NCI-H774 (cell line): ENCODE data around the gene VPS52.
A peak's percentile ranks its signal among the peaks of the same experiment; 100 is the strongest.

Source experiments
- DNase-seq: peaks from one replicate; lab custom pipeline; 2025; lab: John Stamatoyannopoulos, UW

Gene VPS52, protein sequence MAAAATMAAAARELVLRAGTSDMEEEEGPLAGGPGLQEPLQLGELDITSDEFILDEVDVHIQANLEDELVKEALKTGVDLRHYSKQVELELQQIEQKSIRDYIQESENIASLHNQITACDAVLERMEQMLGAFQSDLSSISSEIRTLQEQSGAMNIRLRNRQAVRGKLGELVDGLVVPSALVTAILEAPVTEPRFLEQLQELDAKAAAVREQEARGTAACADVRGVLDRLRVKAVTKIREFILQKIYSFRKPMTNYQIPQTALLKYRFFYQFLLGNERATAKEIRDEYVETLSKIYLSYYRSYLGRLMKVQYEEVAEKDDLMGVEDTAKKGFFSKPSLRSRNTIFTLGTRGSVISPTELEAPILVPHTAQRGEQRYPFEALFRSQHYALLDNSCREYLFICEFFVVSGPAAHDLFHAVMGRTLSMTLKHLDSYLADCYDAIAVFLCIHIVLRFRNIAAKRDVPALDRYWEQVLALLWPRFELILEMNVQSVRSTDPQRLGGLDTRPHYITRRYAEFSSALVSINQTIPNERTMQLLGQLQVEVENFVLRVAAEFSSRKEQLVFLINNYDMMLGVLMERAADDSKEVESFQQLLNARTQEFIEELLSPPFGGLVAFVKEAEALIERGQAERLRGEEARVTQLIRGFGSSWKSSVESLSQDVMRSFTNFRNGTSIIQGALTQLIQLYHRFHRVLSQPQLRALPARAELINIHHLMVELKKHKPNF

DNA sequence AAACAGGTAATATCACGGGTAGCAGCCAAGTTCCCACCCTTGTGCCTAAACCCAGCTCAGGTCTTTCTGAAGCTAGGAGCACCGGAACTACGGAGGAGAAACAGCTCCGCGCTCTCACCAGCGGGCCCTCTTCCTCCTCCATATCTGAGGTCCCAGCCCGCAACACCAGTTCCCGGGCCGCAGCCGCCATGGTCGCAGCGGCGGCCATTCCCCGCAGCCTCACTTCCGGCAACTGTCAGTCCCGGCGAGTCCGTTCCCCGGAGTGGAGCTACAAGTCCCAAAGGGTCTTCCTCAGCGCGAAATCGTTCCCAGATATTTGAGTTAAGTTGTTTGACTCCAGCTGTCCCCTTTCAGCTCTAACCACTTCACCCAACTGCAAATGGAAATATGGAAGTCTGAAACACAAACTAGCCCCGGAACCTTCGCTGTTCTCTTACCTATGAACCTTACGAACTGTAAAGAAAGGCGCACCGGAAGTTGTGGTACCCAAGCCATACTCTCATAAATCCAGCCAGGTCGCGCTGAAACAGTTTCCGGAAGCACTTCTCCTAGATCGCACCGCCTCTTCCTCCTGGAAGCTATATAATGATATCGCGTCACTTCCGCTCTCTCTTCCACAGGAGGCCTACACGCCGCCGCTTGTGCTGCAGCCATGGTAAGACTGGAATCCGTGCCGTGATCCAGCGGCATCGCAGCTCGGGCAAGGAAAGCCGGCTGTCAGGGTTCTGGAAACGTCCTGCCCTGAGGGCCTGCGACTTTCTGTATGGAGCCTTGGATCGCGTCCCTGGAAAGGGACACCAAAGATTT is at the start of gene VPS52, which contains the start of gene RPS18:
TSS of gene VPS52 (minus strand) at position 409 of the 807 bp plus-strand sequence. CDS start at position 208, 201 bp downstream.
TSS of gene RPS18 (plus strand) at position 608 of the 807 bp plus-strand sequence. CDS start at position 653, 45 bp downstream.
- DNase-seq: peak; percentile 97

DNA sequence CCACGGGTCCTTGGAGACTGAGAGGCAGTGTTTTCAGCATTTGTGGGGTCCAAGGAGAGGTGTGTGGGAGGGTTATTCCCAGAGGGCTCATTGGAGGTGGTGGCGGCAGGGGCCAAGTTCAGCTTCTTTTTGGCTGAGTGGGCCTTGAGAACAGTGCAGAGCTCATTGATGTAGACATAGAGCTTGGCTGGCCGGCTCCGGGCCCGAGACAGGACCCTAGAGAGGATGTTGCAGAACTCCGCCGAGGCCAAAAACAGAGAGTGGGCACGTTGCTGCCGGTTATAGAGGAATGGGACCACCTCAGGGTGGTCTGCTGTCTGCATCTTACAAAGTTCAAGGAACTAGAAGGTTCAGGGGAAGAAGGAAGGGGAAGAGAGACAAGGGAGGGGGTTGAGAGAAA is 49.6 kb upstream of the VPS52 start:
- DNase-seq: no peak

DNA sequence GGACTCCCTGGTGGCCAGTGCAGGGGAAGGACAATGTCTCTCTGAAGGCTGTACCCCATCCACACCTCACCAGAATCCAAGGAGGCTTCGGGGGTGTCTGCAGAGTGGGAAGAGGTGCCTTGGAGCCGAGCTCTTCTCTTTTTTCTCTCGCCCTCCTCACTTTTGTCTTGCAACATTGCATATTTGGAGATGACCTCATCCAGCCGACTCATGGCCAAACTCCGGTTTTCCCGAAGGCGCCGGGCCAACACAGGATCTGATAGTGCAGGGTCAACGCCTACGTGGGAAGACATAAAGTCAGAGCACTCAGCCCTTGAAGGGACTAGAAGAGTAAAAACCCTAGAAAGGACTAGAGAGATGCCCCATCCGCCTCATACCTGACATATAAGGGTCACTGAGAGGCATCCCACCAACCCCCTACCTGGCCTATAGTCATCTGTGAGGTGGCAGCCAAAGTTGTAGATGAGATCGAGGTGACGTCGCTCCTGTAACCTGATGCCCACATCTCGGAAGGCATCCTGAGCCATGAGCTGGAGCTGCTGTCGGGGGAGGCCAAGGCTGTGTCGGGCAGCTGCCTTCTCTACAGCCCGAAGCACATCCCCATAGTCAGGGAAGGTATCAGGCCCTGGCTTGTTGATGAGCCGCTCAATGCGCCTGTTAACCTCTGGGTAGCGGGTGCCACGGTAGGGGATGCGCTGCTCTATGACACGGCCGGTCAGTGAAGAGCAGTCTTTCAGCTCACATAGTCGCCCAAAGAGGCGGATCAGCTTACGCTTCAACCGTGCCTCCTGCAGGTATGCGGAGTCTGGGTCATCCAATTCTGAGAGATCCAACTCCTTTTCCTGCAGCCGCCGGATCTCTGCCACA is 48.9 kb upstream of the VPS52 start:
- DNase-seq: no peak

DNA sequence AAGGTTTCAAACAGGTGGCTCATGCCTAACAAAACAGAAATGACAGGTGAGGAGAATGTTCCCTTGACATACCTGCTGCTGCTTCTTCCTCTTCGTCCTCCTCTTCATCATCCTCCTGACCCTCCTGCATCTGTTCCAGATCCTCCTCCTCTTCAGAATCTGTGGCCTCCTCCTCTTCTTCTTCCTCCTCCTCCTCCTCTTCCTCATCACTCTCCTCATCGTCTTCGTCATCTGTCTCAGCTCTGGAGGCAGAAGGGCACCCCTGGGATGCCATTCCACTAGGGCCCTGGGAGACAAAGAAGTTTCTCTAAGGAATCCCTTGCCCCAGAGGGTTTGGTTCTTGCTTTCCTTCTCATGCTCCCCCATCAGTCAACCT is 48.3 kb upstream of the VPS52 start:
- DNase-seq: no peak

DNA sequence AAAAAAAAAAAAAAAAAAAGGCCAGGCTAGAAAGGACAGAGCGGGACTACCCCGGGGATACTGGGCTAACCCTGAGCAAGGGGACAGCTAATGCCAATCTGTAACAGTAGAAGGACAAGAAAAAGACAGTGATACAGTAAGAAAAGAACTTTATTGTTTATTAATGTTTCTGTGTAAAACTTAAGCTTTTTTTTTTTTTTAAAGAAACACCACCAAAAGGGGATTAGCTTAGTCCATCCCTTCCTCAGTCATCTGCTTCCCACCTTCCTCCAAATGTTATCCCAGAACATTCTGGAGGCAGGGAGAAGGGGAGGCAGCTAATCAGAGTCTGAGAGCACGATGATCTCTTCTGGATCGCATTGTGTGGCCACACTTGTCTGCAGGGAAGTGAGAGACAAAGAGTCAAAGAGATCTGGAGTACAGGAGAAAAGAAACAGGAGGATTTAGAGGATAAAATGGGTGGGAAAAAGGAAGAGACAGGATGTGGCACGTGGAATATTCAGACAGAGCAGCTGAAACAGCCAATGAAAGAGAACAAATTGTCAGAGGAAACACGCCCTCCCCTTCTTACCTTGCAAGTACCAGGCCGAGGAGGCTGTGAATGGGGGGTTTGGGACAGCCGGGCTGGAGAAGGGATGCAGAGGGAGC is 46.9 kb upstream of the VPS52 start:
- DNase-seq: no peak

DNA sequence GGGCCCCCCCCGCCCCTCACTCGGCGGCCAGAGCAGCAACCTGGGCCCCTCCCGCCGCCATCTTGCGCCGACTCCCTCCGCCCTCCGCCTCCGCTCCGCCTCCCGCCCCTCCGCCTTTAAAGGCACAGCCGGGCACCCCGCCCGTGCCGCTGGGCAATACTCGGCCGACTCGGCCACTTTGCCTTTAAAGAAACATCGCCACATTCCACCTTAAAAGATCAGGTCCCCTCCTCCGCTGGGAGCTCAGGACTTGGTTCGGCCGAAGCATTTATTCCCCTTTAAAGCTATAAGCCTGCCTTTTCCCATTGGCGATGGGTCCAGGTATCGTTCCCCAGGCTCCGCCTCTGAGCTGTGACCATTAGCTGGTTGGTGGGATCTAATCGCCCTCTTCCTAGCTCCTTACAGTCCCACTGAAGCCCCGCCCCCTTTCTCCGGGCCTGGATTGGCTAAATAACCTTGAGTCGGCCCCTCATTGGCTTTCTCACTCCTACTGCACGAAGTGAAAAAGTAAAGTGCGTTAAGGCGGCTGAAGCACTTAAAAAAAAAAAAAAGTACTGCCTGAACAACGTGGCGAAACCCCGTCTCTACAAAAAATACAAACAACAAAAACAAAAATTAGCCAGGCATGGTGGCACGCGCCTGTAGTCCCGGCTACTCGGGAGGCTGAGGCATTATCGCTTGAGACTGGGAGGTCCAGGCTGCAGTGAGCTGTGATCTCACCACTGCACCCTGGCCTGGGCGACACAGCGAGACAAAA is 46.2 kb upstream of the VPS52 start, which contains the start of gene ZBTB22:
TSS of gene ZBTB22 (minus strand) at position 76 of the 757 bp plus-strand sequence. CDS start 828 bp downstream, outside the sequence.
- peak; percentile 96 for DNase-seq

DNA sequence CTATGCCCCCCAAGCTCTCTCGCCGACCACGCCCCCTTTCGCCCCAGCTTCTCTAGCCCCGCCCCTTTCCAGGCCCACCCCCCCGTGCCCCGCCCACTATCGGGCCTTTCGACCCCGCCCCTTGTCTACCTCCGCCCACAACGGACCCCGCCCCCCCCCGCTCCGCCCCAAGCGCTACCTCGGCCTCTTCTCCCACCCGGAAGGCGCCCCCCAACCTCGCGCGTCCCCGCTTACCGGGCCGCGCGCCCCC is 45.7 kb upstream of the VPS52 start:
- DNase-seq: no peak

DNA sequence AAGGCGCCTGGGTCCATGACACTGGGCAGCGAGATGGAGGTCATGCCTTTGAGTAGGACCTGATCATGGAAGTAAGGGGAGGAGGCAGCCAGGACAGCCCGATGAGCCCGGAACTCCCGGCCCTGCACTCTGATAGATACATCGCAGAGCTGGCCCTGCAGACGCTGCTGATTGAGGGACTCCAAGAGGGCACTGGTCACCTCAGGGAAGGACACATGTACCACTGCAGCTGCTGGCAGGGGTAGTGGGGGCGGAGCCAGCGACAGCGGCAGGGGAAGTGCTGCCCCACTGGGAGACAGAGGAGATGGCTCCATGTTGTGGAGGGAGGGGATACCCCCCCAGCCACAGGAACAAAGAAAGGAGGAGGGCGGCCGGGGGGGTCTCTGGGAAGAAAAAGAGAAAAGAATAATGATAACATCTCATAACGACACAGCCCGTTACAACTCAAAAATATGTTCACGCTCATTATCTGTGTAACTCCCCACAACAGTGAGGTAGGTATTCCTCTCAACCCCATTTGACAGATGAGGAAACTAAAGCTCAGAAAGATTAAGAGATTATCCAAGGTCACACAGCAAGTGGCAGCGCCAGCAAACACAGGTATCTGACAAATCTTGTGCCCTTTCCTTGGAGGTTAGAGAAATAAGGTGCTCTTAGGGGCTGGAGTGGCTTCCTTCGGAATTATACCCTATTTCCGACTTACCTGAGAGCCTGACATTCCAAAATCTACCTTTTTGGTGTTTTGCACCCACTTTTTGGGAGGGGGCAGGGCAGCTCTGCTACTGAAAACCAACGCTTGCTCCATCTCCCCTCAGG is 45.1 kb upstream of the VPS52 start:
- DNase-seq: no peak

DNA sequence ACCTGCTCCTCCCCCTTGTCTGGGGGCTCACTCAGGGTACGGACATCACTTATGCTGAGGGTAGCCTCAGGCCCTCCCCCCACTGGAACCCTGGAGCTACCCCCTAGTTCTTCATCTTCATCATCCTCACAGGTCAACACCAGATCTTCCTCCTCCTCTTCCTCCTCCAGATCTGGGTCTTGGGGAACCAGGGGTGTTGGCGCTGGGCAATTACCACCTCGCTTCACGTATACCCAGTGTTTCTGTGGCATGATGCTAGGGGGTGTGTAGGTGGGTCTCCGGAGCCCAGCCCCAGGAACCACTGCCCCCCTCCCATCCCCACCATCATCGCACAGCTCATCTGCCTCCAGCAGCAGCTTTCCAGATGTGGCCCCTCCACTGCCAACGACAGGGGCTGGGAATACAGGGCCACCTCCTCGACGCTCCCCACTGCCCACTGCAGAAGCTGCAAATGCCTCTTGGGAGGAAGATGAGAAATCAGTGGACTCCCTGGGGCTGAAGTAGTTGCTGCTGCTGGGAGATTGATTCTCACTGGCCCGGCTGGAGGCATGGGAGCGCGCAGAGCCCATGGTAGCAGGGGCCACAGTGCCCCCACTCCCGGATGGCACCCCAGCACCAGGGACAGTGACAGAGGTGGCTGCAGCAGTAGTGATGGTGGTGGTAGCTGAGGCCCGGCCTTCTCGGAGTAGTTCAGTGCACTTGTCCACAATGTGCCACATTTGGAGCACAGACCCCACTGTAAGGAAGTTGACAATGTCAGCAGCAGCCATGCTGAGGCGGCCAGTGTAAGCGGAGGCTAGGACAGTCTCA is 44.3 kb upstream of the VPS52 start:
- DNase-seq: no peak

DNA sequence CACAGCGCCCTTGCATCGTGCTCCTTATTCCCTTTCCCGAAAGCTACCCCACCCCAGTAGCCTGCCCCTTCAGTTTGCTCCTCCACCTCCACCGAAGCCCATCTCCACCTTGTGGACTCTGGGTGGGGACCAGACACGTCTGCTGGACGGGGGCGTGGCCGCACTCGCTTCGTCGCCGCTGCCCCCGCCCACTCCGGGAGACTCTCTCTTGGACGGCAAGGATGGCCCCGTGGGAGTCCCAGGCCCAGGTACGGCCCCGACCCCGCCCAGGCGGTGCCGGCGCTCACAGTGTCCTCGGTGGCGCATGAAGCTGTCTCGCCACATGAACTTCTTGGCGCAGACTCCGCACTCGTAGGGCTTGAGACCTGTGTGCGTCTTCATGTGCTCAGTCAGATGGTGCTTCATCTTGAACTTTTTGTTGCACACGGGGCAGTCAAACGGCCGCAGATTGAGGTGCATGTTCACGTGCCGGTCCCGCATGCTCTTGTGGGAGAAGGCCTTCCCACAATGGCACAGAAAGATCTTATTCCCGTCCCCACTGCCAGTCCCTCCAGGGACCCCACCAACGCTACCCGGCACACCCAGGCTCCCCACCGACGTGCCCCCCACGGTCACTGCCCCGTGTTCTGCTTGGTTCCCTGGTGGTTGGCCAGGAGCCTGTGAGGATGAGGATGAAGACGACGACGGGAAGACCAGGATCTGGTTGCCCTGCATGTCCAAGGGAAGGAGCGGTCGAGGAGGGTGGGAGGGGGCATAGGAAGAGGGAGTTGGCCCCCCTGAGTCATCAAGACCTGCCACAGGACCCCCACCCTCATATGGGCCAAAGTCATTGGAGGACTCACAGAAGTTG is 43.5 kb upstream of the VPS52 start:
- peak; percentile 24 for DNase-seq

DNA sequence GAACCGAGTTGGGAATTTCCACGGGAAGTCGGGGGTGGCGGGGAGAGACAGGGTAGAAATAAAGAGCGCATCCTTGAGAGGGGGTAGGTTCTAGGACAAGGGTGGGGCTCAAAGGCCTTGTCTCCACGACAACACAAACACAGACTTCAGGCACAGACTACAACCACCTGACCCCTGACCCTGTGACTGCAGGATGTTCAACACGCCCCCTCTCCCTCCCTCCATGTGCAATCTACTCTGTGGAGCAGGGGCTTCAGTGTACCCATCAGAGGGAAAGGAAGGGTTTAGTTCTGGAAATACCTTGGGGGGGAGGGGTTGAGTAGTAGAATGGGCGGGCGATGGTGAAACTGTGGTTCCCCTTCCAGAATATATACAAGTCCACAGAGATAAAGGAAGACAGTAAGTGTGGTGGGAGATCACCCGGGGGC is 42.9 kb upstream of the VPS52 start:
- peak; percentile 40 for DNase-seq

DNA sequence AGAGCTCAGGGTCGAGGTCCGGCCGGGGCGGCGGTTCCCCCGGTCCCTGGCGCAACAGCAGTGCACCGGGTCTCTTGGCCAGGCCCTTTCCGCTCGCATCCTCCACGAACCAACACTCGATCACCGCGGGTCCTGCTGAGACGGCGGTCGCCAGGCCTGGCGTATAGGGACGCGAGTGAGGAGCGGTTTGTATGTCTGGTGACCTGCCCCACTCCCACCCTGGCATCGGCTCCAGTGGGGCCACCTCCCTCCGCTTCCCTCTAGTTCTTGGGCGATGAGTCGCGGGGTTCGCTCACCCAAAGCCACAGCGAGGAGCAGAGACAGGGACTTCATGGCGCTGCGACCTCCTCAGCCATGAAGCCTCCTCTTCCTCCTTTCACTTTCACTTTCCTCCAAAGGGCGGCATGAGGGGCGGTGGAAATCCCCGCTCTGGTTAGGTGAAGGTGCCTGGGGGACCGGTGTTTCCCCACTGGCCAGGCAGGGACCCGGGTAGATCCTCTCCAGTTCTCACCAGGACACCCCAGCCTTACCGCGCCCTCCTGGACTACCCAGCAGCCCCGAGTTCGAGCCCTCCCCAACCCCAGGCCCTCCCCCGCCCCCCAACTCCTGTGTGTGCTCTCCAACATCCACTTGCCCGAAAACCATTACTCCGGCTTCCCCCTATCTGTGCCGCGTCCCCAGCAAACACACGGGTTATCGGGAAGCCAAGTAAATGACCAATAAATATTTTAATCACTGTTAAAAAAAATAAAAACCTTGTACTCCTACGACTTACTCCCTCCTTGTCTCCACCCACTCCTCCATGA is 42.2 kb upstream of the VPS52 start, which contains the start of gene TAPBP:
TSS of gene TAPBP (minus strand) at position 370 of the 806 bp plus-strand sequence. CDS start at position 333, 37 bp downstream.
- DNase-seq: peak; percentile 34

DNA sequence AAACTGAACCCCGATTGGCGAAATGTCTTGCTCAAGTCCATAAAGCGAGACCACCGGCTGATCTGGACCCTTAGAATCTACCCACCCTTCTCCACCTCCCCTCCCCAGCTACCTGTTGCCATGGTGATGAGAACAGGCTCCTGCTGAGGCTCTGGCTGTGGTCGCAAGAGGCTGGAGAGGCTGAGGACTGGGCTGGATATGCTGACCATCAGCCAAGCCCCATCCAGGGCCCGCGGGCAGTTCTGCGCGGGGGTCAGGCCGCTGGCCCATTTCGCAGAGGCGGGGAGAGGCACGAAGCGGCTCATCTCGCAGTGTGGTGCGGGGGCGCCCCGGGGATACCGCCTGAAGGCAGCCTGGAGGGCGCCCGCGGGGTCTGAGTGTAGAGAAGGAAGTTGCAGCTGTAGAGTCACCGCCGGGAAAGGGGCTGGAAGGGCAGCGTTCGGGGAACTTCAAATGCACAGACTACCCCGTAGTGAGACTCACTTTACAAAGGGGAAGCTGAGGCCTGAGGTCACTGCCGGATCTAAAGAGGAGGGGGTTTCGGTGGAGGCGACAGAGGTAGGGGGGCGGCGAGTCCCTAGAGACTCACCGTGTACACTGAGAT is 41.5 kb upstream of the VPS52 start:
- DNase-seq: peak; percentile 51

DNA sequence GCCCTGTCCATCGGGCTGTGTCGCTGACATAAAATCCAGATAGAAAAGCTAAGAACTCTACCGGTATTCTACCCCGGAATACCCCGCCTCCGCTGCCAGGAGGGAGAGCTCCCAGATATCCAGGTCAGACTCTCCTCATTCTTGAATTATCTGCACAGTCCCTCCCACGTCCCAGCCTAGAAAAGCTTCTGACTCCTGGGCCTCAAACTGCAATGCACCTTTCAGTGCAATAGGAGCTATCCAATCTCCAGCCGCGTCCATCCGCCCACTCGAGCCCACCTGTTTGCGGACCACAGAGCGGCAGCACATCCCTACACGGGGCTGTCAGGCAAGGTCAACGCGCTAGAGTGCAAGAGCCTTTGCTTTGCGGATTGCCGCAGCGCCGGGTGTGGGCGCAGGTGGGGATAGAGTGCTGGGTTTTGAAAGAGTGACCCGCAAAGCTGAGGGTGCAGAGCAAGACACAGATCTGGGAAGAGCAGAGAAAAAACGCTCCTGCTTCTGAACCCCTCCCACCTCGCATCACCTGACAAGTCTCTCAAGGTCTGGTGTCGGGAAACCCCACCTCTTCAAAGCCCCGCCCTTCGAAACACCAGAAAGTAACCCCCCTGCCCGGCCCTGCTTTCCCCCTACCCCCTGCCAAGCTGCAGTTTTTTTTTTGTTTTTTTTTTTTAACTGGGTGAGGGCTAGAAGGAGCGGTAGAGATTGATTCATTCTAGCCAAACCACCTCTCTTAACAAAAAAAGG is 40.9 kb upstream of the VPS52 start:
- DNase-seq: peak; percentile 87

DNA sequence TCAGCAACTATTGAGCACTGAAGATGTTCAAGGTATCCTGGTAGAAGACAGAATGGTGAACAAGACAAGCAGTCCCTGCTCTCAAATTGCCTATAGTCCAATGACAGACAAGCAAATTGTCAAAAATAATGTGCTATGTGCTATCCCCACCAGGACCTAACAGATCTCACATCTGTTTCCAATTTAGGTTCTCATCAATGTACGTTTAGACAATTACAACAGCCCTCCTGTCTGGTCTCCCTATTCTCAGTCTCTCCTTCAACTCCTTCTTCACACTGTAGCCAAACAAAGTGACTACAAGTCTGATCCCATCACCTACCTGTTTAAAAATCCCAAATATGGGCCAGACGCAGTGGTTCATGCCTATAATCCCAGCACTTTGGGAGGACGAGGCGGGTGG is 34.7 kb upstream of the VPS52 start:
- DNase-seq: no peak
